SK-N-MC (cell line): ENCODE measurements around the gene CDCA4.

Experiments
- EZH2 ChIP-seq: fragments of 200-600 bp; sonication (generic); IDR thresholded peaks from one replicate; pipeline ENCODE4 v1.6.1; 2017; ENCODE audit warnings: antibody characterized with exemption
- POLR2AphosphoS5 ChIP-seq: IDR thresholded peaks from 2 replicates; pipeline ENCODE4 v1.6.1; 2012; ENCODE audit warnings: mild to moderate bottlenecking, low read depth, low read length, borderline replicate concordance

DNA sequence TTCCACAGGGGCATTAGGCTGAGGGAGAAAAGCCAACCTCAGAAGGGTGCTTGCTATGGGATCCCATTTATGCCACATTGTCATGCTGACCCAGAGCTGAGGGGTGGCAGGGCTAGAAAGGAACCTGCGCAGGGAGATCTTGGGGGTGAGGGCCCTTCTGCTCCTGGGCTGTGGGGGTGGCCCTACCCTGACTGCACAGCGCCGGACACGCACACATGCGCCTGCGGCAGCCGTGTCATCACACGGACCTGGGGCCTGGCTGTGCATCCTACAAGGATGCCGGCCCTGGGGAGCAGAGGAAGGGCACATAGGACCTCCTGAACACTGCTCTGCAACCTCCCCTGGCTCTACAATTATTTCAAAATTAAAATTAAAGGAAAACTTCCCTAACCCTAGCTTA lies 6.9 kb downstream of the CDCA4 start:
- no peak for TF ChIP-seq POLR2AphosphoS5
- no peak for TF ChIP-seq EZH2
